Spleen (tissue), 7 donors: Measurements from ENCODE around the gene NFKBIE.

Source experiments
- POLR2A ChIP-seq, 3 donors: fragments of 450-650 bp; IDR thresholded peaks; one replicate each; pipeline ENCODE4 v1.5.1; 2017; ENCODE audit warnings: antibody characterized with exemption in 3 of 3, mild to moderate bottlenecking in 1 of 3
- POLR2AphosphoS5 ChIP-seq, 3 donors: sonication (generic); formaldehyde crosslinking; IDR thresholded peaks; one replicate each; pipeline ENCODE4 v1.5.1; 2017; ENCODE audit warnings: antibody characterized with exemption in 3 of 3
- TF ChIP-seq, protein P1 (sequence below), 11 experiments: fragments of 200-600 bp in 7 of 11; fragments of 450-650 bp in 4 of 11; sonication (generic) in 4 of 11; IDR thresholded peaks in 8 of 11; conservative IDR thresholded peaks in 3 of 11; 1 replicate in 7 of 11; 2 replicates in 4 of 11; pipeline versions ENCODE4 v1.4.0 to v1.8.0; 2016 to 2021; ENCODE audit warnings: antibody characterized with exemption in 11 of 11, inconsistent platforms in 4 of 11, mild to moderate bottlenecking in 1 of 11
- donor health status: DM: no; HTN: no; CAD: no; lungs with moderate emphysema.
- donor health status: DM: no; HTN: no; CAD: no.
- donor health status: DM: no; HTN: no; CAD: no.

DNA sequence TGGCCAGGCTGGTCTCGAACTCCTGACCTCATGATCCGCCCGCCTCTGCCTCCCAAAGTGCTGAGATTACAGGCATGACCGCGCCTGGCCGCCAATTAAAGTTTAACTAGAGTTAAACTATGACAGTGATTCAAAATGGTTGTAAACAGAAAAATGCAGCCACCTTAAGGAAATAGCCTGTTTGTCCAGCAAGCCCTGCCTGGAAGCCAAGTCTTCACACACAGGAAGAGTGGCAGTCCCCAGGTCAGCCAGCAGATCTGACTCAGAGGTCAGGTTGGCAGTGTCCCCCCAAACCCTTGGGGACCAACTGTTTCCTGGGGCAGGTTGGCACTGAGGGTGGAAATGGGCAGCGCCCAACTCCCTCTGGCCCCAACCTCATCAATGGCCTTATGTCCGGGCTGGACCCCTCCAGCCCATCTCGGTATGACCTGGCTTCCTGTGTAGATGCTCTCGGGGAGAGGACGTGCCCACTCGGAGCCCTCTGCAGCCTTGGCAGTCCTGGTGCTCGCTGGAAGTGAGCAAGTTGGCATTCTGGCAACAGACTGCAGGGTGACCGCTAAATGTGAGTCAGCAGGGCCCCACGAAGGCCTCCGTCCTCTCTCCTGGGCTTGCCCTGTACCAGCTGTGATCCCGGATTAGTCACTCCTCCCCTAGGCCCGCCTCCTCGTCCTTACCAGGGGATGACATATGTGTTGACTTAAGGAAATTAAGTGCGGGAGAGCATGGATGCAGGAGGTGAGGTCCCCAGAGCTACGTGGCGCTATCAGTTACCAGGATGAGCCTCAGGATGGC is 28.1 kb downstream of the NFKBIE start:
- TF ChIP-seq, protein P1, sequence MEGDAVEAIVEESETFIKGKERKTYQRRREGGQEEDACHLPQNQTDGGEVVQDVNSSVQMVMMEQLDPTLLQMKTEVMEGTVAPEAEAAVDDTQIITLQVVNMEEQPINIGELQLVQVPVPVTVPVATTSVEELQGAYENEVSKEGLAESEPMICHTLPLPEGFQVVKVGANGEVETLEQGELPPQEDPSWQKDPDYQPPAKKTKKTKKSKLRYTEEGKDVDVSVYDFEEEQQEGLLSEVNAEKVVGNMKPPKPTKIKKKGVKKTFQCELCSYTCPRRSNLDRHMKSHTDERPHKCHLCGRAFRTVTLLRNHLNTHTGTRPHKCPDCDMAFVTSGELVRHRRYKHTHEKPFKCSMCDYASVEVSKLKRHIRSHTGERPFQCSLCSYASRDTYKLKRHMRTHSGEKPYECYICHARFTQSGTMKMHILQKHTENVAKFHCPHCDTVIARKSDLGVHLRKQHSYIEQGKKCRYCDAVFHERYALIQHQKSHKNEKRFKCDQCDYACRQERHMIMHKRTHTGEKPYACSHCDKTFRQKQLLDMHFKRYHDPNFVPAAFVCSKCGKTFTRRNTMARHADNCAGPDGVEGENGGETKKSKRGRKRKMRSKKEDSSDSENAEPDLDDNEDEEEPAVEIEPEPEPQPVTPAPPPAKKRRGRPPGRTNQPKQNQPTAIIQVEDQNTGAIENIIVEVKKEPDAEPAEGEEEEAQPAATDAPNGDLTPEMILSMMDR (IDR thresholded peaks at IDR 0.05 in 8 of 11, conservative IDR thresholded peaks at IDR 0.05 in 3 of 11) = no peak
- TF ChIP-seq POLR2A (IDR thresholded peaks at IDR 0.05) = peak in 1 of 3 donors; percentile 1
- TF ChIP-seq POLR2AphosphoS5 (IDR thresholded peaks at IDR 0.05) = peak in 1 of 3 donors; percentile 10
